GM23338 (cell line): ENCODE measurements around the gene PSKH1.

Experiments
- CREB1 ChIP-seq: fragments of 250-450 bp; sonication (Bioruptor Pico); IDR thresholded peaks from 2 replicates; pipeline ENCODE4 v1.5.0; 2020; ENCODE audit warnings: low read depth, mild to moderate bottlenecking, moderate library complexity
- CTCF ChIP-seq, 2 experiments: fragments of 200-600 bp in 1 of 2; sonication (generic) in 1 of 2; conservative IDR thresholded peaks; 2 replicates each; pipeline versions ENCODE4 v1.5.1 to v1.6.1; 2016 to 2017; ENCODE audit warnings: antibody characterized with exemption in 2 of 2, low read depth in 2 of 2, mild to moderate bottlenecking in 2 of 2, moderate library complexity in 1 of 2
- EZH2 ChIP-seq: fragments of 200-600 bp; sonication (generic); IDR thresholded peaks from one replicate; pipeline ENCODE4 v1.8.0; 2017; ENCODE audit warnings: antibody characterized with exemption, mild to moderate bottlenecking, low read depth; ENCODE audit not compliant: unreplicated experiment
- EZH2phosphoT487 ChIP-seq: fragments of 200-600 bp; sonication (generic); IDR thresholded peaks from one replicate; pipeline ENCODE4 v1.8.1; 2018; ENCODE audit warnings: antibody characterized with exemption; ENCODE audit not compliant: unreplicated experiment
- POLR2AphosphoS5 ChIP-seq: IDR thresholded peaks from 2 replicates; pipeline ENCODE4 v1.6.1; 2016; ENCODE audit warnings: antibody characterized with exemption, low read depth
- REST ChIP-seq: IDR thresholded peaks from one replicate; pipeline ENCODE4 v1.6.1; 2018; ENCODE audit warnings: antibody characterized with exemption; ENCODE audit not compliant: unreplicated experiment

DNA sequence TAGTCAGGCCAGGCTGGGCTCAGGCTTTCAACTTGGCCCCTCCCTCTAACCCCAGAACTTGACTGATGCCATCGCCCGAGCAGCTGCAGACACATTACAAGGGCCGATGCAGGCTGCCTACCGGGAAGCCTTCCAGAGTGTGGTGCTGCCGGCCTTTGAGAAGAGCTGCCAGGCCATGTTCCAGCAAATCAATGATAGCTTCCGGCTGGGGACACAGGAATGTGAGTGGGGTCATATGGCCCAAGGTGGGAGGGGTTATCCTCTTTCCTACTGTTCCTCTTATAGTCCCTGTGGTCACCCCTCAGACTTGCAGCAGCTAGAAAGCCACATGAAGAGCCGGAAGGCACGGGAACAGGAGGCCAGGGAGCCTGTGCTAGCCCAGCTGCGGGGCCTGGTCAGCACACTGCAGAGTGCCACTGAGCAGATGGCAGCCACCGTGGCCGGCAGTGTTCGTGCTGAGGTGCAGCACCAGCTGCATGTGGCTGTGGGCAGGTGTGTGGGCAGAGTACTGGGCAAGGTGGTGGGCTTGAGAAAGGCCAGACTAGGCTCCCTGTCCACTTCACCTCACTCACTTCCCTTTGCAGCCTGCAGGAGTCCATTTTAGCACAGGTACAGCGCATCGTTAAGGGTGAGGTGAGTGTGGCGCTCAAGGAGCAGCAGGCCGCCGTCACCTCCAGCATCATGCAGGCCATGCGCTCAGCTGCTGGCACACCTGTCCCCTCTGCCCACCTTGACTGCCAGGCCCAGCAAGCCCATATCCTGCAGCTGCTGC, 10.5 kb upstream of the PSKH1 start:
- TF ChIP-seq REST (no peak), POLR2AphosphoS5 (no peak), CREB1 (CRISPR knock-in tag) (no peak), EZH2 (no peak), CTCF (conservative IDR thresholded peaks at IDR 0.05; ENCODE audit: low read depth in 2 of 2) (no peak), EZH2phosphoT487 (no peak)
